ENCODE measurements around the gene SRP9.

SRP9 gene

DNA sequence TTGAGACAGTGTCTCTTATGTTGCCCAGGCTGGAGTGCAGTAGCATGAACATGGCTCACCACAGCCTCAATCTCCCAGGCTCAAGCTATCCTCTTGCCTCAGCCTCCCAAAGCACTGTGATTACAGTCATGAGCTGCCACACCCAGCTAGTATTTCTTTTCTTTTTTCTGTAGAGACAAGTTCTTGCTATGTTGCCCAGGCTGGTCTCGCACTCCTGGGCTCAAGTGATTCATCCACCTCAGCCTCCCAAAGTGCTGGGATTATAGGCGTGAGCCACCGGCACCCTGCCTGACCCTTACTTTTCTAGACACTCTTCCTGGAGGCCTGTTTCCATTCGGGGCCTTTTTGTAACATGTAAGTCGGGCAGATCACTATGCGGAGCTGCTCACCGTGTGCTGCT is 30.1 kb upstream of the SRP9 start:
- H3K4me2 ChIP-seq (ENCODE audit: low read length): no peak overlapping the region

GRCh38 chr1:225748529-225748928 is 29.1 kb upstream of the SRP9 start:
- Histone ChIP-seq H3K4me3 (ENCODE audit: low read length) (no peak overlapping the region), H3K4me2 (ENCODE audit: low read length) (no peak overlapping the region), H3F3A (ENCODE audit: control insufficient read depth, insufficient read depth) (no peaks in the 10 kb centered on the region), H3K9me2 (replicated peaks; ENCODE audit: control insufficient read depth, low read length) (no peaks in the 10 kb centered on the region), H3K36me3 (ENCODE audit: control insufficient read depth, low read length) (no peaks in the 10 kb centered on the region), H3K27ac (ENCODE audit: low read depth, low read length) (no peak overlapping the region), H3K4me1 (ENCODE audit: control insufficient read depth, low read length) (no peaks in the 10 kb centered on the region), H3K79me2 (ENCODE audit: control insufficient read depth, low read length) (no peaks in the 10 kb centered on the region), H4K20me1 (ENCODE audit: control insufficient read depth, insufficient read depth, low read depth, low read length) (no peaks in the 10 kb centered on the region), H3K9me3 (ENCODE audit: control insufficient read depth, insufficient read depth, low read length) (no peaks in the 10 kb centered on the region), H3K27me3 (ENCODE audit: control insufficient read depth, low read length) (0 out of 2 replicates have a peak, but pooled peaks cover 3% of the 10 kb centered on the region)
- TF ChIP-seq CTCF (IDR thresholded peaks at IDR 0.05; ENCODE audit: low read depth, low read length, poor library complexity, severe bottlenecking) (no peak), EZH2phosphoT487 (IDR thresholded peaks at IDR 0.05; ENCODE audit: borderline replicate concordance, low read length) (no peak)

More for the DNA sequence above, 30.1 kb upstream of the SRP9 start:
- TF ChIP-seq CTCF (IDR thresholded peaks at IDR 0.05; ENCODE audit: low read depth, low read length, poor library complexity, severe bottlenecking): no peak
- TF ChIP-seq EZH2phosphoT487 (IDR thresholded peaks at IDR 0.05; ENCODE audit: borderline replicate concordance, low read length): no peak
- no peaks in the 10 kb centered on the region for H3K36me3 ChIP-seq (ENCODE audit: control insufficient read depth, low read length)
- H3F3A ChIP-seq (ENCODE audit: control insufficient read depth, insufficient read depth): no peaks in the 10 kb centered on the region
- no peaks in the 10 kb centered on the region for H3K9me3 ChIP-seq (ENCODE audit: control insufficient read depth, insufficient read depth, low read length)
- H3K27ac ChIP-seq (ENCODE audit: low read depth, low read length): no peak overlapping the region
- no peaks in the 10 kb centered on the region for H3K9me2 ChIP-seq (replicated peaks; ENCODE audit: control insufficient read depth, low read length)
- H4K20me1 ChIP-seq (ENCODE audit: control insufficient read depth, insufficient read depth, low read depth, low read length): no peaks in the 10 kb centered on the region
- H3K4me1 ChIP-seq (ENCODE audit: control insufficient read depth, low read length): no peaks in the 10 kb centered on the region
- 0 out of 2 replicates have a peak, but pooled peaks cover 3% of the 10 kb centered on the region for H3K27me3 ChIP-seq (ENCODE audit: control insufficient read depth, low read length)
- no peaks in the 10 kb centered on the region for H3K79me2 ChIP-seq (ENCODE audit: control insufficient read depth, low read length)
- H3K4me3 ChIP-seq (ENCODE audit: low read length): no peak overlapping the region

GRCh38 chr1:225749706-225750105 is 27.9 kb upstream of the SRP9 start:
- H3K9me3 ChIP-seq (ENCODE audit: control insufficient read depth, insufficient read depth, low read length): no peaks in the 10 kb centered on the region
- no peaks in the 10 kb centered on the region for H3K36me3 ChIP-seq (ENCODE audit: control insufficient read depth, low read length)
- H3K27ac ChIP-seq (ENCODE audit: low read depth, low read length): no peak overlapping the region
- no peaks in the 10 kb centered on the region for H3F3A ChIP-seq (ENCODE audit: control insufficient read depth, insufficient read depth)
- no peaks in the 10 kb centered on the region for H3K9me2 ChIP-seq (replicated peaks; ENCODE audit: control insufficient read depth, low read length)
- H3K27me3 ChIP-seq (ENCODE audit: control insufficient read depth, low read length): 0 out of 2 replicates have a peak, but pooled peaks cover 3% of the 10 kb centered on the region
- H3K4me2 ChIP-seq (ENCODE audit: low read length): no peak overlapping the region
- no peaks in the 10 kb centered on the region for H4K20me1 ChIP-seq (ENCODE audit: control insufficient read depth, insufficient read depth, low read depth, low read length)
- H3K4me1 ChIP-seq (ENCODE audit: control insufficient read depth, low read length): no peaks in the 10 kb centered on the region
- H3K79me2 ChIP-seq (ENCODE audit: control insufficient read depth, low read length): no peaks in the 10 kb centered on the region
- no peak overlapping the region for H3K4me3 ChIP-seq (ENCODE audit: low read length)
- TF ChIP-seq EZH2phosphoT487 (IDR thresholded peaks at IDR 0.05; ENCODE audit: borderline replicate concordance, low read length) (no peak), CTCF (IDR thresholded peaks at IDR 0.05; ENCODE audit: low read depth, low read length, poor library complexity, severe bottlenecking) (no peak)
